Activated naive CD8-positive, alpha-beta T cell treated with anti-CD3 and anti-CD28 coated beads, Interleukin-2, amount 10 ng/mL, durations not matched to agents 7 days and 5 days (primary cell): ENCODE measurements around the gene GAGE12H. TPM values are rescaled to one million over a fixed set of nuclear protein-coding genes. Genes with fewer than 3 reads are reported as not detected.
"Not testable (repeated sequence)": the region's sequence is repeated elsewhere in the genome, so short reads cannot be mapped to it uniquely, and the experiment has no call there.

Experiments used
- ATAC-seq: fragments of 150-1000 bp; cut with Tn5 transposase; one replicate; pipeline ENCODE4 v1.10.0; 2021; ENCODE audit warnings: low read depth, moderate library complexity
- POLR2A ChIA-PET: fragments of 350-600 bp; sonication (Branson Sonifier 250); formaldehyde crosslinking; loops from one replicate; lab custom pipeline; 2021; ENCODE audit warnings: antibody characterized with exemption; lab: Charles Lee
- DNase-seq: peaks from one replicate; pipeline ENCODE4 v3.0.0; 2021
- H3K27ac Mint-ChIP-seq: one replicate; pipeline ENCODE4 v1.8.0; 2022; ENCODE audit warnings: mild to moderate bottlenecking, mixed read lengths
- H3K27me3 Mint-ChIP-seq: one replicate; pipeline ENCODE4 v1.8.0; 2022; ENCODE audit warnings: mild to moderate bottlenecking, moderate library complexity, mixed read lengths
- H3K36me3 Mint-ChIP-seq: one replicate; pipeline ENCODE4 v1.8.0; 2021; ENCODE audit warnings: mild to moderate bottlenecking, mixed read lengths
- H3K4me1 Mint-ChIP-seq: one replicate; pipeline ENCODE4 v1.8.0; 2021; ENCODE audit warnings: mixed read lengths
- H3K4me3 Mint-ChIP-seq: one replicate; pipeline ENCODE4 v1.8.0; 2022; ENCODE audit warnings: mild to moderate bottlenecking, moderate library complexity, mixed read lengths
- H3K9me3 Mint-ChIP-seq: one replicate; pipeline ENCODE4 v1.8.0; 2021; ENCODE audit warnings: mixed read lengths
- total RNA-seq, 2 experiments: library from RNA; stranded (reverse); gene quantifications; one replicate each; pipeline ENCODE4 v1.2.3, GENCODE V29; 2021

GAGE12H gene, protein sequence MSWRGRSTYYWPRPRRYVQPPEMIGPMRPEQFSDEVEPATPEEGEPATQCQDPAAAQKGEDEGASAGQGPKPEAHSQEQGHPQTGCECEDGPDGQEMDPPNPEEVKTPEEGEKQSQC
- total RNA-seq = not detected

DNA sequence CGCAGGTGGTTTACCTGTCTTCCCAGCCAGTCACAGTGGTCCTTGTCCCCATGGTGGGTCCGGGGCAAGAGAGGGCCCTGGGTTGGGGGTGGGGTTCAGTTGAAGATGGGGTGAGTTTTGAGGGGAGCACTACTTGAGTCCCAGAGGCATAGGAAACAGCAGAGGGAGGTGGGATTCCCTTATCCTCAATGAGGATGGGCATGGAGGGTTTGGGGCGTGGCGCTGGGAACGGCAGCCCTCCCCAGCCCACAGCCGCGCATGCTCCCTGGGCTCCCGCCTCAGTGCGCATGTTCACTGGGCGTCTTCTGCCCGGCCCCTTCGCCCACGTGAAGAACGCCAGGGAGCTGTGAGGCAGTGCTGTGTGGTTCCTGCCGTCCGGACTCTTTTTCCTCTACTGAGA is at the start of gene GAGE12H:
TSS of gene GAGE12H (plus strand) at position 301 of the 400 bp plus-strand sequence. CDS start 1,155 bp downstream, outside the sequence.
- H3K9me3 Mint-ChIP-seq, H3K36me3 Mint-ChIP-seq, POLR2A ChIA-PET, H3K4me1 Mint-ChIP-seq, H3K4me3 Mint-ChIP-seq, H3K27me3 Mint-ChIP-seq, H3K27ac Mint-ChIP-seq, ATAC-seq, DNase-seq: not testable (repeated sequence)

DNA sequence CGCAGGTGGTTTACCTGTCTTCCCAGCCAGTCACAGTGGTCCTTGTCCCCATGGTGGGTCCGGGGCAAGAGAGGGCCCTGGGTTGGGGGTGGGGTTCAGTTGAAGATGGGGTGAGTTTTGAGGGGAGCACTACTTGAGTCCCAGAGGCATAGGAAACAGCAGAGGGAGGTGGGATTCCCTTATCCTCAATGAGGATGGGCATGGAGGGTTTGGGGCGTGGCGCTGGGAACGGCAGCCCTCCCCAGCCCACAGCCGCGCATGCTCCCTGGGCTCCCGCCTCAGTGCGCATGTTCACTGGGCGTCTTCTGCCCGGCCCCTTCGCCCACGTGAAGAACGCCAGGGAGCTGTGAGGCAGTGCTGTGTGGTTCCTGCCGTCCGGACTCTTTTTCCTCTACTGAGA is 47.9 kb upstream of the GAGE12H start, which contains the start of gene GAGE12C:
TSS of gene GAGE12C (plus strand) at position 301 of the 400 bp plus-strand sequence. CDS start 1,155 bp downstream, outside the sequence.
- not testable (repeated sequence) for H3K27me3 Mint-ChIP-seq, H3K9me3 Mint-ChIP-seq

DNA sequence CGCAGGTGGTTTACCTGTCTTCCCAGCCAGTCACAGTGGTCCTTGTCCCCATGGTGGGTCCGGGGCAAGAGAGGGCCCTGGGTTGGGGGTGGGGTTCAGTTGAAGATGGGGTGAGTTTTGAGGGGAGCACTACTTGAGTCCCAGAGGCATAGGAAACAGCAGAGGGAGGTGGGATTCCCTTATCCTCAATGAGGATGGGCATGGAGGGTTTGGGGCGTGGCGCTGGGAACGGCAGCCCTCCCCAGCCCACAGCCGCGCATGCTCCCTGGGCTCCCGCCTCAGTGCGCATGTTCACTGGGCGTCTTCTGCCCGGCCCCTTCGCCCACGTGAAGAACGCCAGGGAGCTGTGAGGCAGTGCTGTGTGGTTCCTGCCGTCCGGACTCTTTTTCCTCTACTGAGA is 38.3 kb upstream of the GAGE12H start, which contains the start of gene GAGE12D:
TSS of gene GAGE12D (plus strand) at position 301 of the 400 bp plus-strand sequence. CDS start 1,155 bp downstream, outside the sequence.
- ATAC-seq, H3K36me3 Mint-ChIP-seq, H3K4me1 Mint-ChIP-seq, H3K4me3 Mint-ChIP-seq, POLR2A ChIA-PET, H3K27ac Mint-ChIP-seq, H3K27me3 Mint-ChIP-seq, DNase-seq, H3K9me3 Mint-ChIP-seq: not testable (repeated sequence)

More for the DNA sequence above, 47.9 kb upstream of the GAGE12H start, which contains the start of gene GAGE12C:
- POLR2A ChIA-PET, H3K4me3 Mint-ChIP-seq, H3K4me1 Mint-ChIP-seq, H3K36me3 Mint-ChIP-seq, DNase-seq, ATAC-seq, H3K27ac Mint-ChIP-seq: not testable (repeated sequence)

DNA sequence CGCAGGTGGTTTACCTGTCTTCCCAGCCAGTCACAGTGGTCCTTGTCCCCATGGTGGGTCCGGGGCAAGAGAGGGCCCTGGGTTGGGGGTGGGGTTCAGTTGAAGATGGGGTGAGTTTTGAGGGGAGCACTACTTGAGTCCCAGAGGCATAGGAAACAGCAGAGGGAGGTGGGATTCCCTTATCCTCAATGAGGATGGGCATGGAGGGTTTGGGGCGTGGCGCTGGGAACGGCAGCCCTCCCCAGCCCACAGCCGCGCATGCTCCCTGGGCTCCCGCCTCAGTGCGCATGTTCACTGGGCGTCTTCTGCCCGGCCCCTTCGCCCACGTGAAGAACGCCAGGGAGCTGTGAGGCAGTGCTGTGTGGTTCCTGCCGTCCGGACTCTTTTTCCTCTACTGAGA is 28.8 kb upstream of the GAGE12H start, which contains the start of gene GAGE12E:
TSS of gene GAGE12E (plus strand) at position 301 of the 400 bp plus-strand sequence. CDS start 1,155 bp downstream, outside the sequence.
- H3K9me3 Mint-ChIP-seq, H3K36me3 Mint-ChIP-seq, H3K4me1 Mint-ChIP-seq, POLR2A ChIA-PET, H3K27ac Mint-ChIP-seq, DNase-seq, H3K4me3 Mint-ChIP-seq, ATAC-seq, H3K27me3 Mint-ChIP-seq: not testable (repeated sequence)

DNA sequence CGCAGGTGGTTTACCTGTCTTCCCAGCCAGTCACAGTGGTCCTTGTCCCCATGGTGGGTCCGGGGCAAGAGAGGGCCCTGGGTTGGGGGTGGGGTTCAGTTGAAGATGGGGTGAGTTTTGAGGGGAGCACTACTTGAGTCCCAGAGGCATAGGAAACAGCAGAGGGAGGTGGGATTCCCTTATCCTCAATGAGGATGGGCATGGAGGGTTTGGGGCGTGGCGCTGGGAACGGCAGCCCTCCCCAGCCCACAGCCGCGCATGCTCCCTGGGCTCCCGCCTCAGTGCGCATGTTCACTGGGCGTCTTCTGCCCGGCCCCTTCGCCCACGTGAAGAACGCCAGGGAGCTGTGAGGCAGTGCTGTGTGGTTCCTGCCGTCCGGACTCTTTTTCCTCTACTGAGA is 19.2 kb upstream of the GAGE12H start, which contains the start of gene GAGE12F:
TSS of gene GAGE12F (plus strand) at position 301 of the 400 bp plus-strand sequence. CDS start 1,155 bp downstream, outside the sequence.
- H3K36me3 Mint-ChIP-seq, ATAC-seq, DNase-seq, H3K4me1 Mint-ChIP-seq, H3K27ac Mint-ChIP-seq, H3K9me3 Mint-ChIP-seq, H3K4me3 Mint-ChIP-seq, POLR2A ChIA-PET, H3K27me3 Mint-ChIP-seq: not testable (repeated sequence)

DNA sequence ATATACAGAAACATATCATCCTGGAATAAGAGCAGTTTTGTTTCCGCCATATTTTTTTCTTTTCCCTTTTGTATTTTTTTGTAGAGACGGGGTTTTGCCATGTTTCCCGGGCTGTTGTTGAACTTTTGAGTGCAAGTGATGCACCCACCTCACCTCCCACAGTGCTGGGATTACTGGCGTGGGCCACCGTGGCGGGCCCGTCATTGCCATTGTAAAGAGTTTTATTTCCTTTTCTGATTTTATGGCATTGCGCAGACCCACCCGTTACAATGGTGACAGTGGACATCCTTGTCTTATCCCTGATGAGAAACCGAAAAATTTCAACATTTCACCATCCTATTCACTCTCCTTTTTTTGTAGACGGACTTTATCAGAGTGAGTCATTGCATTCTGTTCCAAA is 11.0 kb upstream of the GAGE12H start:
- H3K4me3 Mint-ChIP-seq, H3K27me3 Mint-ChIP-seq, H3K4me1 Mint-ChIP-seq, H3K27ac Mint-ChIP-seq, ATAC-seq, POLR2A ChIA-PET, H3K36me3 Mint-ChIP-seq, DNase-seq, H3K9me3 Mint-ChIP-seq: not testable (repeated sequence)

DNA sequence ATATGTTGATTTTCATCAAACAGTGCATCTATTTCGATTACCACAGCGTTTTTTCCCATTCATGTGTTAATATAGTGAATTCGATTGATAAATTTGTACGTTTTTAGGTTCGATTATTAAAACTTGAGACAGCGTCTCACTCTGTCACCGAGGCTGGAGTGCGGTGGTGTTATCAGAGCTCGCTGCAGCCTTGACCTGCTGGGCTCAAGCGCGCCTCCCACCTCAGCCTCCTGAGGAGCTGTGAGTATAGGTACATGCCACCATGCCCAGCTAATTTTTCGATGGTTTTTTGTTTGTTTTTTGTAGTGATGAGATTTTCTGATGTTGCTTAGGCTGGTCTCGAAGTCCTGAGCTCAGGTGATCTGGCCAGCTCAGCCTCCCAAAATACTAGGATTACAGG is 10.6 kb upstream of the GAGE12H start:
- ATAC-seq, H3K27me3 Mint-ChIP-seq, DNase-seq, H3K4me1 Mint-ChIP-seq, H3K36me3 Mint-ChIP-seq, H3K27ac Mint-ChIP-seq, H3K4me3 Mint-ChIP-seq, POLR2A ChIA-PET, H3K9me3 Mint-ChIP-seq: not testable (repeated sequence)

DNA sequence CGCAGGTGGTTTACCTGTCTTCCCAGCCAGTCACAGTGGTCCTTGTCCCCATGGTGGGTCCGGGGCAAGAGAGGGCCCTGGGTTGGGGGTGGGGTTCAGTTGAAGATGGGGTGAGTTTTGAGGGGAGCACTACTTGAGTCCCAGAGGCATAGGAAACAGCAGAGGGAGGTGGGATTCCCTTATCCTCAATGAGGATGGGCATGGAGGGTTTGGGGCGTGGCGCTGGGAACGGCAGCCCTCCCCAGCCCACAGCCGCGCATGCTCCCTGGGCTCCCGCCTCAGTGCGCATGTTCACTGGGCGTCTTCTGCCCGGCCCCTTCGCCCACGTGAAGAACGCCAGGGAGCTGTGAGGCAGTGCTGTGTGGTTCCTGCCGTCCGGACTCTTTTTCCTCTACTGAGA is 9.6 kb upstream of the GAGE12H start, which contains the start of gene GAGE12G:
TSS of gene GAGE12G (plus strand) at position 301 of the 400 bp plus-strand sequence. CDS start 1,155 bp downstream, outside the sequence.
- H3K27ac Mint-ChIP-seq, ATAC-seq, H3K27me3 Mint-ChIP-seq, H3K9me3 Mint-ChIP-seq, H3K36me3 Mint-ChIP-seq, H3K4me3 Mint-ChIP-seq, DNase-seq, H3K4me1 Mint-ChIP-seq, POLR2A ChIA-PET: not testable (repeated sequence)

DNA sequence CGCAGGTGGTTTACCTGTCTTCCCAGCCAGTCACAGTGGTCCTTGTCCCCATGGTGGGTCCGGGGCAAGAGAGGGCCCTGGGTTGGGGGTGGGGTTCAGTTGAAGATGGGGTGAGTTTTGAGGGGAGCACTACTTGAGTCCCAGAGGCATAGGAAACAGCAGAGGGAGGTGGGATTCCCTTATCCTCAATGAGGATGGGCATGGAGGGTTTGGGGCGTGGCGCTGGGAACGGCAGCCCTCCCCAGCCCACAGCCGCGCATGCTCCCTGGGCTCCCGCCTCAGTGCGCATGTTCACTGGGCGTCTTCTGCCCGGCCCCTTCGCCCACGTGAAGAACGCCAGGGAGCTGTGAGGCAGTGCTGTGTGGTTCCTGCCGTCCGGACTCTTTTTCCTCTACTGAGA is 9.4 kb downstream of the GAGE12H start, which contains the start of gene GAGE2A:
TSS of gene GAGE2A (plus strand) at position 301 of the 400 bp plus-strand sequence. CDS start 1,155 bp downstream, outside the sequence.
- H3K9me3 Mint-ChIP-seq, ATAC-seq, H3K4me1 Mint-ChIP-seq, H3K27me3 Mint-ChIP-seq, POLR2A ChIA-PET, H3K27ac Mint-ChIP-seq, DNase-seq, H3K4me3 Mint-ChIP-seq, H3K36me3 Mint-ChIP-seq: not testable (repeated sequence)

DNA sequence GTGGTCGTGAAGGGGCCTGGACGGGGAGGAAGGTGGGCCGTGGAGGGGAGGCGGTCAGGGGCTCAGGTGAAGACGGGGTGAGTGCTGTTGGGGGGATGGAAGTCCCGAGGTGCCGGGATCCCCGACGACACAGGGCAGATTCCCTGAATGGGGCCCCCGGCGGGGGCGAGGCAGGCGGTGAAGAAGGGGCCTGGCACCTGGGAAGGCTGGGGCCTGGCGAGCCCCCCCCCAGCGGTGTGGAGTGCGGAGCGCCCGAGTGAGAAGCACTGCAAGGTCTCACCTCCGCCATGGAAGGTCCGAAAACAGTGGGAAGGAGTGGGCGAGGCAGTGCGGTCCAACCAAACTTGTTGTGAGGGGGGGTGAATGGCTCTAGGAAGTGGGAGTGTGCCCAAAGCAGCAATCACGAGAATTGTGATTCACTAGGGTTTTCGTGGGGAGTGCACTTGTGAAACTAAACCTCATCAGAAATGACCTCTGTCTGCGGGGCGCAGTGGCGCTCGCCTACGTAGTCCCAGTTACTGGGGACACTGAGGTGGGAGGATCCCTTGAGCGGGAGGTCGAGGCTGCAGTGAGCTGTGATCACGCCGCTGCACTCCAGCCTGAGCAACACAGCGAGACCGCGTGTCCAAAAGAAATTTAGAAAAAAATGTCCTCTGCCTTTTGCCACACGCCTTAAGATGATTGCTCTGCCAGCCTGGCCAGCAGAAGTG is 10.2 kb downstream of the GAGE12H start:
- peak; percentile 25 for DNase-seq
- ATAC-seq, H3K4me1 Mint-ChIP-seq, H3K4me3 Mint-ChIP-seq, H3K27me3 Mint-ChIP-seq, H3K36me3 Mint-ChIP-seq, POLR2A ChIA-PET, H3K9me3 Mint-ChIP-seq, H3K27ac Mint-ChIP-seq: not testable (repeated sequence)

DNA sequence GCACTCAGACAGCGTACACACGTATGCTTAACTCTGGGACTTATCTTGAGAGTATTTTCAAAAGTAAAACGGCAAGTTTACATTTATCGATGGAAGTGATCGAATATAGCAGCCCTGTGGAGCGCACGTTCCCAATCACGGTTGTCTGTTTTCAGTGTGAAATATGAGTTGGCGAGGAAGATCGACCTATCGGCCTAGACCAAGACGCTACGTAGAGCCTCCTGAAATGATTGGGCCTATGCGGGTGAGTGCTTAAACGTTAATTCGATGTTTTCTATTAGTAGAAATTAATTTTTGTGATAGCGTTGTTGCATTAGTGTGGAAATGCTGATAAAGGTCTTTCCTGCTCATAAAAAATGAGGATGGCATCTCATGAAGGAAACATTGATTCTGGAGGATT is 10.7 kb downstream of the GAGE12H start:
- H3K4me3 Mint-ChIP-seq, DNase-seq, POLR2A ChIA-PET, H3K9me3 Mint-ChIP-seq, H3K27ac Mint-ChIP-seq, H3K27me3 Mint-ChIP-seq, H3K4me1 Mint-ChIP-seq, ATAC-seq, H3K36me3 Mint-ChIP-seq: not testable (repeated sequence)

DNA sequence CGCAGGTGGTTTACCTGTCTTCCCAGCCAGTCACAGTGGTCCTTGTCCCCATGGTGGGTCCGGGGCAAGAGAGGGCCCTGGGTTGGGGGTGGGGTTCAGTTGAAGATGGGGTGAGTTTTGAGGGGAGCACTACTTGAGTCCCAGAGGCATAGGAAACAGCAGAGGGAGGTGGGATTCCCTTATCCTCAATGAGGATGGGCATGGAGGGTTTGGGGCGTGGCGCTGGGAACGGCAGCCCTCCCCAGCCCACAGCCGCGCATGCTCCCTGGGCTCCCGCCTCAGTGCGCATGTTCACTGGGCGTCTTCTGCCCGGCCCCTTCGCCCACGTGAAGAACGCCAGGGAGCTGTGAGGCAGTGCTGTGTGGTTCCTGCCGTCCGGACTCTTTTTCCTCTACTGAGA is 19.0 kb downstream of the GAGE12H start, which contains the start of gene GAGE1:
TSS of gene GAGE1 (plus strand) at position 301 of the 400 bp plus-strand sequence. CDS start 1,155 bp downstream, outside the sequence.
- ATAC-seq, H3K27ac Mint-ChIP-seq, POLR2A ChIA-PET, DNase-seq, H3K36me3 Mint-ChIP-seq, H3K9me3 Mint-ChIP-seq, H3K4me3 Mint-ChIP-seq, H3K27me3 Mint-ChIP-seq, H3K4me1 Mint-ChIP-seq: not testable (repeated sequence)

DNA sequence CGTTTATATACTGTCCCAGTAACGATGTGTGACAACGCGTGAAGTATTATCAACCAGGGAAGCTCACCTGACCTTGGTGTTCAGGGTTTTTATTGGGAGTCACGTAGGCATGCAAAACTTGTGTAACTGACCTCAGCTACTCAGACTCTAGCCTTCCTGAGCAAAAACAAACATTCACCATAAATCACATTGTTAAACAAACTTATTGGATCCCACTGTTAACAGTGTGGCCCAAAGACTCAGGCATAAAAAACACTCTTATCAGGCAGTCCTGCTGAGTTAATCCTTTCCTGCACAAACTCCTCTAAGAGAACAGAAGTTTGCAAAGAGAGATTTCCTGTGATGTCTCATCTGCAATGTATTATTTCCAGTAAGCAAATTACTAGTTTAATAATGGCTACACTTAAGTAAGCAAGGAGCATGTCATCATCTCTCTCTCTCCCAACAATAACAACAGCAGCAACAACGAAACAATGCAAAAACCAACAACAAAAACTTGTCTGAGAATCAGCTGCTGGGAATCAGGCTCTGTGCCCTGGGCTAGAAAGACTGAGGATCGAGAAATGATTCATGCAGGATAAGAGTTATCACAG is 31.1 kb downstream of the GAGE12H start:
- ATAC-seq (no peak), DNase-seq (no peak)
- Mint-ChIP-seq H3K27ac (no peak overlapping the region), H3K36me3 (no peaks in the 10 kb centered on the region), H3K4me1 (no peaks in the 10 kb centered on the region), H3K9me3 (no peaks in the 10 kb centered on the region), H3K4me3 (no peak overlapping the region), H3K27me3 (peaks cover 5% of the 10 kb centered on the region)
- POLR2A ChIA-PET = no interaction called here
